ENCODE data around the gene PDGFD. TPM values are rescaled to one million over a fixed set of nuclear protein-coding genes. Genes with fewer than 3 reads are reported as not detected.

Gene PDGFD
- polyA plus RNA-seq, 1 donor (not counting 4 experiments of a cell fraction or from before 2014, with no cell fraction given) = 0.28 TPM

DNA sequence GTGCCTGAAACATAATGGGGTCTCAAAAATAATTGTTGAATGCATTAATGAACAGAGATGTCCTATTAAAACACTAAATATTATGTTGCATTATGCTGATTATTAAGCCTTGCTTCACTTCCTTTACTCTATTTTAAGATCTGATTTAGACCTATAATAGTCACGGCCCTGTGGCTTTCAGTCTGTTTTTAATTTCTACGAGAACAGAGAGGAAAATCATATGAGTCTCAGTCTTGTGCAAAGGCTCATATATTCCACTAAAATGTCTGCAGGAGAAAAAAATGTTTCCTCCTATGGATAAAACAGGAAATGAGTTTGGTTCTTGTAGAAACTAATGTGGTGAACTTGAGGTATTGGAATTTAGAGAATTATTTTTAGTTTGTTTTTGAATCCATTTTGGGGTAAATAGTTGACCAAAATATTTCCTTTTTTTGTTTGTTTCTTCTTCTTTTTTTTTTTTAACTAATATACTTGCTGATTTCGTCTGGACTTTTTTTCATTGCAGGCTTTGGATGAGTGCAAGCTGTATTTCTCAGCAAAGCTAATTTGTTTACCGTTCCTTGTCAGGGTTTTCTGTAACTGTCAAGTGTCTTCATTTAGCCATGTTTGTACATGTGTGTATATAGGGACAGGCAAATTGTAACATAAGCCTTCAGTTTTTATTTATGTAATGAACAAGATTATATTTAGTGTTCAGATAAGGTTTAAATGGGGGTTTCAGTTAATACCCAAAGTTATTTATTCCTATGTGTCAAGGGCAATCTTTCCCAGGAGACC, 266.6 kb downstream of the PDGFD start:
- Histone ChIP-seq H4K20me1 (ENCODE audit: control insufficient read depth, extremely low read depth, insufficient read depth, low read length) (no peaks in the 10 kb centered on the region), H3K4me2 (ENCODE audit: control insufficient read depth, extremely low read depth, insufficient read depth, low read depth, low read length) (no peak overlapping the region), H3K4me3 (ENCODE audit: control insufficient read depth in 2 of 3, extremely low read depth in 1 of 3, insufficient read depth in 2 of 3, low read depth in 1 of 3, low read length in 3 of 3) (no peak overlapping the region), H3K27me3 (ENCODE audit: control insufficient read depth, extremely low read depth, insufficient read depth, low read length) (no peaks in the 10 kb centered on the region), H3K9me1 (ENCODE audit: control insufficient read depth, extremely low read depth, insufficient read depth, low read length) (no peaks in the 10 kb centered on the region), H3K79me2 (ENCODE audit: control insufficient read depth, insufficient read depth, low read length) (no peaks in the 10 kb centered on the region), H3K9me3 (ENCODE audit: control insufficient read depth, low read depth, low read length) (no peaks in the 10 kb centered on the region), H2AFZ (ENCODE audit: control insufficient read depth, low read length) (no peak overlapping the region), H3K9ac (ENCODE audit: control insufficient read depth, extremely low read depth, insufficient read depth, low read length) (no peak overlapping the region), H3K36me3 (ENCODE audit: control insufficient read depth in 2 of 2, extremely low read depth in 1 of 2, insufficient read depth in 2 of 2, low read length in 2 of 2) (no peaks in the 10 kb centered on the region), H3K27ac (ENCODE audit: control insufficient read depth, insufficient read depth, low read length) (no peak overlapping the region), H3K4me1 (ENCODE audit: control insufficient read depth, extremely low read depth, insufficient read depth, low read length) (no peaks in the 10 kb centered on the region)
- no peak for TF ChIP-seq EZH2 (IDR thresholded peaks at IDR 0.05; ENCODE audit: low read length)
- TF ChIP-seq, protein P1, sequence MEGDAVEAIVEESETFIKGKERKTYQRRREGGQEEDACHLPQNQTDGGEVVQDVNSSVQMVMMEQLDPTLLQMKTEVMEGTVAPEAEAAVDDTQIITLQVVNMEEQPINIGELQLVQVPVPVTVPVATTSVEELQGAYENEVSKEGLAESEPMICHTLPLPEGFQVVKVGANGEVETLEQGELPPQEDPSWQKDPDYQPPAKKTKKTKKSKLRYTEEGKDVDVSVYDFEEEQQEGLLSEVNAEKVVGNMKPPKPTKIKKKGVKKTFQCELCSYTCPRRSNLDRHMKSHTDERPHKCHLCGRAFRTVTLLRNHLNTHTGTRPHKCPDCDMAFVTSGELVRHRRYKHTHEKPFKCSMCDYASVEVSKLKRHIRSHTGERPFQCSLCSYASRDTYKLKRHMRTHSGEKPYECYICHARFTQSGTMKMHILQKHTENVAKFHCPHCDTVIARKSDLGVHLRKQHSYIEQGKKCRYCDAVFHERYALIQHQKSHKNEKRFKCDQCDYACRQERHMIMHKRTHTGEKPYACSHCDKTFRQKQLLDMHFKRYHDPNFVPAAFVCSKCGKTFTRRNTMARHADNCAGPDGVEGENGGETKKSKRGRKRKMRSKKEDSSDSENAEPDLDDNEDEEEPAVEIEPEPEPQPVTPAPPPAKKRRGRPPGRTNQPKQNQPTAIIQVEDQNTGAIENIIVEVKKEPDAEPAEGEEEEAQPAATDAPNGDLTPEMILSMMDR (optimal IDR thresholded peaks at IDR 0.05 in 1 of 3, IDR thresholded peaks at IDR 0.05 in 1 of 3, conservative IDR thresholded peaks at IDR 0.05 in 1 of 3; ENCODE audit: extremely low read depth in 1 of 3, insufficient read depth in 2 of 3, low read length in 3 of 3) = no peak
- dilution Hi-C loops (cut with MboI; ENCODE audit: extremely low pct_ligation_motif_present, low sequenced_read_pairs) = no loop called here
- FAIRE-seq = no peak
- no peak for DNase-seq (ENCODE audit: low read depth, low spot score)

DNA sequence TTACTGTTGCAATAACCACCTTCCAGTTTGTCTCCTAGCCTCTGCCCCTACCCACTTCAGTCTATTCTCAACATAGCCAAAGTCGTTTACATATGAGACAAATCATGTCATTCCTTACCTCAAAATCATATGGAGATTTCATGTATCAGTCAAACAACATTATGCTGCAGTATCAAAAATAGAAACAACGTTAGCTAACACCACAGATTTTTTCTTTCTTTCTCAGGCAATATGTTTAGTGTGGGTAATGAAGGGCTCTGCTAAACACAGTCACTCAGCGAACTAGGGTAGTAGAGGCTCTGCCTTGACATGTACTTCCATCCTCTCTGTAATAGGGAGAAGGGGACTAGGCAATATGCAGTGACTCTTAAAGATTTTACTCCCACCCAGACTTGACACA, 268.8 kb downstream of the PDGFD start:
- Histone ChIP-seq H3K4me2 (ENCODE audit: control insufficient read depth, extremely low read depth, insufficient read depth, low read depth, low read length) (no peak overlapping the region), H4K20me1 (ENCODE audit: control insufficient read depth, extremely low read depth, insufficient read depth, low read length) (no peaks in the 10 kb centered on the region), H3K4me3 (ENCODE audit: control insufficient read depth in 2 of 3, extremely low read depth in 1 of 3, insufficient read depth in 2 of 3, low read depth in 1 of 3, low read length in 3 of 3) (no peak overlapping the region), H3K9ac (ENCODE audit: control insufficient read depth, extremely low read depth, insufficient read depth, low read length) (no peak overlapping the region), H3K4me1 (ENCODE audit: control insufficient read depth, extremely low read depth, insufficient read depth, low read length) (no peaks in the 10 kb centered on the region), H3K27ac (ENCODE audit: control insufficient read depth, insufficient read depth, low read length) (no peak overlapping the region), H3K9me1 (ENCODE audit: control insufficient read depth, extremely low read depth, insufficient read depth, low read length) (no peaks in the 10 kb centered on the region), H3K79me2 (ENCODE audit: control insufficient read depth, insufficient read depth, low read length) (no peaks in the 10 kb centered on the region), H3K9me3 (ENCODE audit: control insufficient read depth, low read depth, low read length) (no peaks in the 10 kb centered on the region), H3K36me3 (ENCODE audit: control insufficient read depth in 2 of 2, extremely low read depth in 1 of 2, insufficient read depth in 2 of 2, low read length in 2 of 2) (no peaks in the 10 kb centered on the region), H3K27me3 (ENCODE audit: control insufficient read depth, extremely low read depth, insufficient read depth, low read length) (no peaks in the 10 kb centered on the region), H2AFZ (ENCODE audit: control insufficient read depth, low read length) (no peak overlapping the region)
- dilution Hi-C loops (cut with MboI; ENCODE audit: extremely low pct_ligation_motif_present, low sequenced_read_pairs) = no loop called here
- FAIRE-seq = no peak
- no peak for TF ChIP-seq EZH2 (IDR thresholded peaks at IDR 0.05; ENCODE audit: low read length)
- TF ChIP-seq, protein P1 (optimal IDR thresholded peaks at IDR 0.05 in 1 of 3, IDR thresholded peaks at IDR 0.05 in 1 of 3, conservative IDR thresholded peaks at IDR 0.05 in 1 of 3; ENCODE audit: extremely low read depth in 1 of 3, insufficient read depth in 2 of 3, low read length in 3 of 3) = no peak
- DNase-seq (ENCODE audit: low read depth, low spot score) = no peak
